Measurements from ENCODE around the gene SLC19A1.

The SLC19A1 gene

GRCh38 chr21:45473496-45474322 lies 68.5 kb downstream of the SLC19A1 start:
- H3K4me1 ChIP-seq (ENCODE audit: control insufficient read depth, insufficient read depth, low read length): peaks cover 25% of the 10 kb centered on the region
- H3K9ac ChIP-seq (ENCODE audit: low read length): no peak overlapping the region
- H3K27me3 ChIP-seq (ENCODE audit: control insufficient read depth, insufficient read depth, low read length): no peaks in the 10 kb centered on the region
- no peaks in the 10 kb centered on the region for H3K9me3 ChIP-seq (ENCODE audit: control insufficient read depth, low read length)
- H3K4me3 ChIP-seq (ENCODE audit: low read length): no peak overlapping the region
- H3K36me3 ChIP-seq (ENCODE audit: control insufficient read depth, insufficient read depth, low read length): no peaks in the 10 kb centered on the region

DNA sequence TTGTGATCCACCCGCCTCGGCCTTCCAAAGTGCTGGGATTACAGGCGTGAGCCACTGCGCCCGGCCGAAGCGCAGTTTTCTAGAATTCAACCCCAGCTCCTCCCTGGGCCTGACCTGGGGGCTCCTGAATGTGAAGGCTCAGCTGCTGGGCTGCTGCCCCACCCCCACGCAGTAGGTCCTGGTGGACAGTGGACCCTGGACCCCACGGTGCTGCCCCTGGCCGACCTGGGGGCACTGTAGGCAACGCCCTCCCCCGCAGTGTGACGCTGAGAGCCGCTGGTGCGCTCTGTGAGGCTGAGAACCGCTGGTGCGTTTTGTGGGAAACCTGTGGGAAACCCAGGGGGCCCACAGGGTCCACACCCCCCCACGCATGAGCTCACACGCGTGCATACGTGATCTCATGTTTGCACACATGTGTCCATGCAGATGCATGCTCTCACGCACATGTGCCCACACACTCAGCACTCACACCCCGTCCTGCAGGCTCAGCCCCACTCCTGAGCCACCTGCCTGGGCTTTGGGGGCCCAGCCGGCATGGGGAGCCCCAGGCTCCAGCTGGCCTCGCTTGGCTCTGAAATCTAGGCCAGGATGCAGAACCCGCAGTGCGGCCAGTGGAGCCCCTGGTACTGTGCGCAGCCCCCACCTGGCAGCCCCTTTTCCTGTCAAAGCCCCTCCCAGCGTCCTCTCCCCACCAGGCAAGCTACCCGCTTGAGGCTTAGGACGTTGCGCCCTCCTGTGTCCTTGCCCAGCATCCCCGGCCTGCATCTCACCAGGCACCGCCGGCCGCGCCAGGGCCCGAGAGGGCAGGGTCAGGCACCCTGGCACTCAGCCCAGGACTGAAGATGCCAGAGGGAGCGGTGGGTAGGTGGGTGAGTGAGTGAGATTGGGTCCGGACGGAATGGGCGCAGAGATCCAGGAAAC lies 69.5 kb downstream of the SLC19A1 start:
- Histone ChIP-seq H3K9ac (ENCODE audit: low read length) (no peak overlapping the region), H3K9me3 (ENCODE audit: control insufficient read depth, low read length) (no peaks in the 10 kb centered on the region), H3K27me3 (ENCODE audit: control insufficient read depth, insufficient read depth, low read length) (no peaks in the 10 kb centered on the region), H3K4me1 (ENCODE audit: control insufficient read depth, insufficient read depth, low read length) (peaks cover 21% of the 10 kb centered on the region), H3K36me3 (ENCODE audit: control insufficient read depth, insufficient read depth, low read length) (no peaks in the 10 kb centered on the region), H3K4me3 (ENCODE audit: low read length) (no peak overlapping the region)

GRCh38 chr21:45471525-45472221 lies 70.6 kb downstream of the SLC19A1 start:
- Histone ChIP-seq H3K9me3 (ENCODE audit: control insufficient read depth, low read length) (no peaks in the 10 kb centered on the region), H3K36me3 (ENCODE audit: control insufficient read depth, insufficient read depth, low read length) (no peaks in the 10 kb centered on the region), H3K9ac (ENCODE audit: low read length) (peak overlapping the region; percentile 15), H3K4me1 (ENCODE audit: control insufficient read depth, insufficient read depth, low read length) (peaks cover 15% of the 10 kb centered on the region), H3K27me3 (ENCODE audit: control insufficient read depth, insufficient read depth, low read length) (no peaks in the 10 kb centered on the region), H3K4me3 (ENCODE audit: low read length) (no peak overlapping the region)

DNA sequence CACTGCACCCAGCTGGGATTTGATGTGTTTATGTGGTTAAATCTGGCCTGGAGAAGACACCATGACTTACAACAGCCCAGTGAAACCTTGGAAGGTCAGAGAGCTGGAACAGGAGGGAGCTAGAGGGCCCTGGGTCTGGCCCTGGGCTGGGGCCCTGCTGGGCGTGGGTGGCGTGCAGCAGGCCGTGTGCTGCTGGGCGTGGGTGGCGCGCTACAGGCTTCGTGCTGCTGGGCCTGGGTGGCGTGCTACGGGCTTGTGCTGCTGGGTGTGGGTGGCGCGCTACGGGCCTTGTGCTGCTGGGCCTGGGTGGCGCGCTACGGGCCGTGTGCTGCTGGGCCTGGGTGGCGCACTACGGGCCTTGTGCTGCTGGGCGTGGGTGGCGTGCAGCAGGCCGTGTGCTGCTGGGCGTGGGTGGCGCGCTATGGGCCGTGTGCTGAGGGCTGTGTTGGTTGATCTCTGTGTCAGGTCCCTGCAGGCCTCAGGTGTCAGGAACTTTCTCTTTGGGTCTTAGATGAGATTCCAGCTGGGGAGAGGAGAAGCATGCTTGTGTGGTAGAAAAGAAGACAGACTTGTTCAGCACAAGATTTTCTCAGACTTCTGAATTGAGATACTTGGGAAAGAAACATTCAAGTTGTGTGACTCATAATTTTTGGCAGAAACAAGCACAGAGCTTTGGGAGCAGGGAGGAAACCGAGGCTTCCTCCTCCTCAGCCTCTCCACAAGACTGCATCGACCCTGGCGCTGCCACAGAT lies 71.3 kb downstream of the SLC19A1 start:
- no peaks in the 10 kb centered on the region for H3K9me3 ChIP-seq (ENCODE audit: control insufficient read depth, low read length)
- no peak overlapping the region for H3K4me3 ChIP-seq (ENCODE audit: low read length)
- H3K27me3 ChIP-seq (ENCODE audit: control insufficient read depth, insufficient read depth, low read length): no peaks in the 10 kb centered on the region
- no peaks in the 10 kb centered on the region for H3K36me3 ChIP-seq (ENCODE audit: control insufficient read depth, insufficient read depth, low read length)
- peaks cover 15% of the 10 kb centered on the region for H3K4me1 ChIP-seq (ENCODE audit: control insufficient read depth, insufficient read depth, low read length)
- peak overlapping the region; percentile 22 for H3K9ac ChIP-seq (ENCODE audit: low read length)

GRCh38 chr21:45470087-45470515 lies 72.1 kb downstream of the SLC19A1 start:
- Histone ChIP-seq H3K9ac (ENCODE audit: low read length) (no peak overlapping the region), H3K36me3 (ENCODE audit: control insufficient read depth, insufficient read depth, low read length) (no peaks in the 10 kb centered on the region), H3K4me1 (ENCODE audit: control insufficient read depth, insufficient read depth, low read length) (peaks cover 15% of the 10 kb centered on the region), H3K9me3 (ENCODE audit: control insufficient read depth, low read length) (no peaks in the 10 kb centered on the region), H3K4me3 (ENCODE audit: low read length) (no peak overlapping the region), H3K27me3 (ENCODE audit: control insufficient read depth, insufficient read depth, low read length) (no peaks in the 10 kb centered on the region)

DNA sequence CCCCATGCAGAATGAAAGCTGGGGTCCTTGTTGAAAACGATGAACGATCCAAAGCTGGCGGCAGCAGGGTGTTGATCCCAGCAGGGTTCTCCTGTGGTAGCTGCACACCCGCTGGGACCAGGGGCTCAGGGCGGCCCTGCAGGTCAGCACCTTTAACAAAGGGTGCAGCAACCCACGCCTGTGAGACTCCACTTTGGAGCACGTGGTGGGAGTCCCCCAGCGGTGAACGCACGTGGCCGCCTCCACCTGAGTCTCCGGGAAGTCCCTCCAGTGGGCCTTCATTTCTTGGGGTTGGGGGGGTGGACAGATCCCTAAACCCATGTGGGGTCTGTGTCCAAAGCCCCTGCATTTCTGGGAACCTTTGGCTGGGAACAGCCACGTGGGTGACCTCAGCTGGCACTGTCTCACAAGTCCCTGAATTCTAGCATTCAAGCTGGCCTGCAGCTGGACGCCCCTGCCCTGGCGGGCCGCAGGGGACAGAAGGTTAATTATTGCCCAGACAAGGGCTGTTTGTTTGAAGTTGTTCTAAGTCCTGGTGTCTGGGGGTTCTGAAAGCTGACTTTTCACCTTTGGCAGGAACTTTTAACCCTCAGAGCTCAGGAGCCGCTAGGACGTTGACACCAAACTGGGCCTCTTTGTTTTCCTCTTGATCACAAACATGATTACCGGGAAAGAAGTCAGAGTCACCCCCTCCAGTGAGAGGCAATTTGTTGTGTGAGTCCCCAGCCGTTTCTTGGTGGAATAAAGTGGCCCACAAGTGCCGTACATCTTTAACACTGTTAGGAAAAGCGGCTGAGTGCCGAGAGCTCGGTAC lies 72.8 kb downstream of the SLC19A1 start:
- Histone ChIP-seq H3K9me3 (ENCODE audit: control insufficient read depth, low read length) (no peaks in the 10 kb centered on the region), H3K9ac (ENCODE audit: low read length) (no peak overlapping the region), H3K4me1 (ENCODE audit: control insufficient read depth, insufficient read depth, low read length) (peaks cover 15% of the 10 kb centered on the region), H3K36me3 (ENCODE audit: control insufficient read depth, insufficient read depth, low read length) (no peaks in the 10 kb centered on the region), H3K4me3 (ENCODE audit: low read length) (no peak overlapping the region), H3K27me3 (ENCODE audit: control insufficient read depth, insufficient read depth, low read length) (no peaks in the 10 kb centered on the region)

- no peaks in the 10 kb centered on the region for H3K9me3 ChIP-seq (ENCODE audit: control insufficient read depth, low read length)
- H3K9ac ChIP-seq (ENCODE audit: low read length): no peak overlapping the region
- H3K4me3 ChIP-seq (ENCODE audit: low read length): no peak overlapping the region
- H3K36me3 ChIP-seq (ENCODE audit: control insufficient read depth, insufficient read depth, low read length): no peaks in the 10 kb centered on the region
- no peaks in the 10 kb centered on the region for H3K27me3 ChIP-seq (ENCODE audit: control insufficient read depth, insufficient read depth, low read length)
- H3K4me1 ChIP-seq (ENCODE audit: control insufficient read depth, insufficient read depth, low read length): peaks cover 15% of the 10 kb centered on the region
Measured at GRCh38 chr21:45468971-45469272, 73.3 kb downstream of the SLC19A1 start.

- Histone ChIP-seq H3K9ac (ENCODE audit: low read length) (no peak overlapping the region), H3K36me3 (ENCODE audit: control insufficient read depth, insufficient read depth, low read length) (no peaks in the 10 kb centered on the region), H3K9me3 (ENCODE audit: control insufficient read depth, low read length) (no peaks in the 10 kb centered on the region), H3K4me3 (ENCODE audit: low read length) (no peak overlapping the region), H3K27me3 (ENCODE audit: control insufficient read depth, insufficient read depth, low read length) (no peaks in the 10 kb centered on the region), H3K4me1 (ENCODE audit: control insufficient read depth, insufficient read depth, low read length) (peaks cover 15% of the 10 kb centered on the region)
Measured at GRCh38 chr21:45468051-45468970, 73.9 kb downstream of the SLC19A1 start.

GRCh38 chr21:45467221-45467779 lies 74.9 kb downstream of the SLC19A1 start:
- Histone ChIP-seq H3K4me3 (ENCODE audit: low read length) (no peak overlapping the region), H3K9me3 (ENCODE audit: control insufficient read depth, low read length) (no peaks in the 10 kb centered on the region), H3K36me3 (ENCODE audit: control insufficient read depth, insufficient read depth, low read length) (no peaks in the 10 kb centered on the region), H3K9ac (ENCODE audit: low read length) (no peak overlapping the region), H3K27me3 (ENCODE audit: control insufficient read depth, insufficient read depth, low read length) (no peaks in the 10 kb centered on the region), H3K4me1 (ENCODE audit: control insufficient read depth, insufficient read depth, low read length) (peaks cover 15% of the 10 kb centered on the region)

Data from mucosa of stomach (tissue), 1 donor.